A549 (cell line): ENCODE data around the gene NDUFB5. TPM values are rescaled to one million over a fixed set of nuclear protein-coding genes. Genes with fewer than 3 reads are reported as not detected.
A peak's percentile ranks its signal among the peaks of the same experiment; 100 is the strongest.

Experiments used
- ATAC-seq, 2 experiments: fragments of 200-7000 bp in 1 of 2; fragments of >200 bp in 1 of 2; cut with Nextera tagmentation in 1 of 2; cut with Tn5 transposase in 1 of 2; 3 replicates each; pipeline versions ENCODE4 v1.8.0 to v1.9.1; 2018 to 2020; ENCODE audit warnings: mild to moderate bottlenecking in 1 of 2, moderate library complexity in 1 of 2
- CTCF ChIA-PET: fragments of 300-600 bp; sonication (Branson Sonifier 250); formaldehyde crosslinking; extraction: SDS; loops from one replicate; lab custom pipeline; 2021; ENCODE audit warnings: antibody characterized with exemption, inconsistent platforms; lab: Yijun Ruan, JAX
- POLR2A ChIA-PET: fragments of 350-600 bp; formaldehyde crosslinking; extraction: SDS; loops from one replicate; lab custom pipeline; 2021; ENCODE audit warnings: antibody characterized with exemption, inconsistent platforms; lab: Yijun Ruan, JAX
- DNase-seq, 2 experiments: peaks; one replicate each; pipeline versions ENCODE4 v3.0.0 to v3.0.0-alpha.2; 2011 to 2016; ENCODE audit warnings: low read depth in 1 of 2, low spot score in 1 of 2
- FAIRE-seq: peaks from 2 replicates; lab custom pipeline; 2011; peaks lifted over from hg19 to GRCh38; lab: Jason Lieb, UNC
- H3K27ac ChIP-seq, 2 experiments: fragments of >200 bp; sonication (Bioruptor Twin); formaldehyde crosslinking; 3 replicates each; pipeline ENCODE4 v1.5.1; 2016 to 2017
- H3K4me1 ChIP-seq: fragments of >200 bp; sonication (Bioruptor Twin); formaldehyde crosslinking; 3 replicates; pipeline ENCODE4 v1.6.1; 2016
- H3K4me2 ChIP-seq: fragments of >200 bp; sonication (Bioruptor Twin); formaldehyde crosslinking; 3 replicates; pipeline ENCODE4 v1.6.1; 2016
- H3K4me3 ChIP-seq: fragments of >200 bp; sonication (Bioruptor Twin); formaldehyde crosslinking; 3 replicates; pipeline ENCODE4 v1.5.1; 2016
- H3K9me3 ChIP-seq: fragments of >200 bp; sonication (Bioruptor Twin); formaldehyde crosslinking; 3 replicates; pipeline ENCODE4 v1.6.1; 2016
- CBX8 ChIP-seq: fragments of 200-600 bp; sonication (generic); IDR thresholded peaks from 2 replicates; pipeline ENCODE4 v1.6.1; 2016
- CEBPB ChIP-seq, 2 experiments: fragments of >200 bp in 1 of 2; sonication (Bioruptor Twin) in 1 of 2; formaldehyde crosslinking in 1 of 2; IDR thresholded peaks; 2 replicates each; pipeline ENCODE4 v1.6.1; 2012 to 2016
- EHF ChIP-seq: fragments of 250-450 bp; sonication (Bioruptor Pico); IDR thresholded peaks from 2 replicates; pipeline ENCODE4 v1.5.0; 2020; ENCODE audit warnings: mild to moderate bottlenecking
- ESRRA ChIP-seq: fragments of 150-350 bp; IDR thresholded peaks from 2 replicates; pipeline ENCODE4 v1.6.1; 2014; ENCODE audit warnings: mild to moderate bottlenecking, low read length, borderline replicate concordance
- FOSB ChIP-seq: fragments of 250-450 bp; sonication (Bioruptor Pico); IDR thresholded peaks from 2 replicates; pipeline ENCODE4 v1.5.0; 2020; ENCODE audit warnings: mild to moderate bottlenecking, moderate library complexity
- GATA3 ChIP-seq: IDR thresholded peaks from 2 replicates; pipeline ENCODE4 v1.6.1; 2012; ENCODE audit warnings: borderline replicate concordance
- HDAC2 ChIP-seq: fragments of 200-600 bp; sonication (generic); IDR thresholded peaks from 2 replicates; pipeline ENCODE4 v1.6.1; 2016
- JUNB ChIP-seq: fragments of >200 bp; sonication (Bioruptor Twin); formaldehyde crosslinking; IDR thresholded peaks from 2 replicates; pipeline ENCODE4 v1.6.1; 2016
- KDM5A ChIP-seq: fragments of 200-600 bp; sonication (generic); IDR thresholded peaks from 2 replicates; pipeline ENCODE4 v1.6.1; 2016; ENCODE audit warnings: antibody characterized with exemption, mild to moderate bottlenecking
- MYC ChIP-seq: IDR thresholded peaks from 2 replicates; pipeline ENCODE4 v1.6.1; 2012; ENCODE audit warnings: mild to moderate bottlenecking, inconsistent platforms, low read length, improper control_type of control experiment, borderline replicate concordance
- NFE2L2 ChIP-seq: fragments of 150-350 bp; conservative IDR thresholded peaks from 2 replicates; pipeline ENCODE4 v1.6.1; 2014; ENCODE audit warnings: low read length
- POLR2AphosphoS2 ChIP-seq: conservative IDR thresholded peaks from 2 replicates; pipeline ENCODE4 v1.6.1; 2012; ENCODE audit warnings: low read length, improper control_type of control experiment, inconsistent platforms
- RNF2 ChIP-seq: fragments of 200-600 bp; sonication (generic); IDR thresholded peaks from 2 replicates; pipeline ENCODE4 v1.6.1; 2016; ENCODE audit warnings: low read depth, mild to moderate bottlenecking, antibody characterized with exemption, moderate library complexity, borderline replicate concordance
- SREBF2 ChIP-seq: fragments of 450-650 bp; IDR thresholded peaks from 2 replicates; pipeline ENCODE4 v1.6.1; 2014; ENCODE audit warnings: mild to moderate bottlenecking, moderate library complexity
- ZC3H11A ChIP-seq: fragments of 450-650 bp; IDR thresholded peaks from 2 replicates; pipeline ENCODE4 v1.6.1; 2014; ENCODE audit warnings: antibody characterized with exemption, mild to moderate bottlenecking
- ZSCAN20 ChIP-seq: fragments of 250-450 bp; sonication (Bioruptor Pico); IDR thresholded peaks from 2 replicates; pipeline ENCODE4 v1.8.0; 2022; ENCODE audit warnings: mild to moderate bottlenecking, moderate library complexity
- WGBS: methylation state at CpG from one replicate; pipeline ENCODE4 v1.1.6; 2017; ENCODE audit errors: missing lambda C conversion rate; 5-methylcytosine and 5-hydroxymethylcytosine counted together
- polyA plus RNA-seq, 4 experiments: library from polyadenylated mRNA; depleted of rRNA in 3 of 4; stranded (reverse); fragments of >200 nt; fragmentation: RNase III in 1 of 4; extraction: RNeasy Plus Mini Kit Qiagen cat#74134 plus additional on column Dnase treatment in 1 of 4; gene quantifications; 2 replicates in 3 of 4; 3 replicates in 1 of 4; pipeline ENCODE4 v1.2.3, GENCODE V29; 2011 to 2017
- TF ChIP-seq, protein P1 (sequence below): IDR thresholded peaks from 2 replicates; pipeline ENCODE4 v1.6.1; 2012
- TF ChIP-seq, protein P2 (sequence below): fragments of >200 bp; sonication (Bioruptor Twin); formaldehyde crosslinking; IDR thresholded peaks from 3 replicates; pipeline ENCODE4 v1.5.1; 2016
- TF ChIP-seq, protein P3 (sequence below): fragments of 250-450 bp; sonication (Bioruptor Pico); IDR thresholded peaks from 2 replicates; pipeline ENCODE4 v1.5.0; 2021; ENCODE audit warnings: mild to moderate bottlenecking, moderate library complexity, borderline replicate concordance
- TF ChIP-seq, protein P4 (sequence below): fragments of 150-350 bp; IDR thresholded peaks from 2 replicates; pipeline ENCODE4 v1.6.1; 2014; ENCODE audit warnings: low read depth, mild to moderate bottlenecking, low read length
- TF ChIP-seq, protein P5 (sequence below): fragments of 250-450 bp; sonication (Bioruptor Pico); IDR thresholded peaks from 2 replicates; pipeline ENCODE4 v1.5.0; 2020; ENCODE audit warnings: low read depth, mild to moderate bottlenecking, moderate library complexity

Gene NDUFB5
- polyA plus RNA-seq, 2 of the 4 experiments (the other 2 are of a cell fraction): 65.5 to 66.1 TPM

DNA sequence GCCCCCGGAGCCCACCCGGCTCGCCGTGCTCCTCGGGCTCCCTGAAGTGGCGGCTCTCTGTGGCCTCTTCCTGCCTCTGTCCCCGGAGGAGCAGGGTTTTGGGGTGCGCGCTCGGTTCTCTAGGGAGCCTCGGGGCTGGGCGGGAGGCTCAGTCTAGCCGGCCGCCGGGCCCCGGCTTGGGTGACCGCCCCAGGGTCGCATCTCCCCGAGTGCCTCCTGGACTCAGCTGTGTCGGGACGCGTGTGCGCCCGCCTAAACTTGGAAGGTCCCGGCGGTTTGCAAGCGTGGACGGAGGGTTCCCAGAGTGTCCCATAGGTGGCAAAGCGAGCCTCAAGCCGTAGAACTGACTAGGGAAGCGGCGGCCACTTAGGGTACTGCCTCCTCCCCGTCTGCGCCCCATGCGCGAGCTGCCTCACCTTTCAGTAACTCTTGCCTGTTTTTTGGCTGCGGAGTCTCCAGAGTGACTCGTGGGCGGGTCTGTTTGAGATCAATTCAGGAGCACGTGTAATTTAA, 41.3 kb upstream of the NDUFB5 start:
- TF ChIP-seq, protein P1, sequence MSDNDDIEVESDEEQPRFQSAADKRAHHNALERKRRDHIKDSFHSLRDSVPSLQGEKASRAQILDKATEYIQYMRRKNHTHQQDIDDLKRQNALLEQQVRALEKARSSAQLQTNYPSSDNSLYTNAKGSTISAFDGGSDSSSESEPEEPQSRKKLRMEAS: 0 out of 2 replicates have a peak, but pooled peaks have one; percentile 11
- TF ChIP-seq, protein P2, sequence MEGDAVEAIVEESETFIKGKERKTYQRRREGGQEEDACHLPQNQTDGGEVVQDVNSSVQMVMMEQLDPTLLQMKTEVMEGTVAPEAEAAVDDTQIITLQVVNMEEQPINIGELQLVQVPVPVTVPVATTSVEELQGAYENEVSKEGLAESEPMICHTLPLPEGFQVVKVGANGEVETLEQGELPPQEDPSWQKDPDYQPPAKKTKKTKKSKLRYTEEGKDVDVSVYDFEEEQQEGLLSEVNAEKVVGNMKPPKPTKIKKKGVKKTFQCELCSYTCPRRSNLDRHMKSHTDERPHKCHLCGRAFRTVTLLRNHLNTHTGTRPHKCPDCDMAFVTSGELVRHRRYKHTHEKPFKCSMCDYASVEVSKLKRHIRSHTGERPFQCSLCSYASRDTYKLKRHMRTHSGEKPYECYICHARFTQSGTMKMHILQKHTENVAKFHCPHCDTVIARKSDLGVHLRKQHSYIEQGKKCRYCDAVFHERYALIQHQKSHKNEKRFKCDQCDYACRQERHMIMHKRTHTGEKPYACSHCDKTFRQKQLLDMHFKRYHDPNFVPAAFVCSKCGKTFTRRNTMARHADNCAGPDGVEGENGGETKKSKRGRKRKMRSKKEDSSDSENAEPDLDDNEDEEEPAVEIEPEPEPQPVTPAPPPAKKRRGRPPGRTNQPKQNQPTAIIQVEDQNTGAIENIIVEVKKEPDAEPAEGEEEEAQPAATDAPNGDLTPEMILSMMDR: no peak
- no peak for TF ChIP-seq GATA3
- H3K4me3 ChIP-seq: peak overlapping the region; percentile 91
- no peak for FAIRE-seq
- peak; percentile 88 to 91 for ATAC-seq
- DNase-seq: peak; percentile 67 to 80
- peak overlapping the region; percentile 91 to 97 for H3K27ac ChIP-seq
- peaks cover 8% of the 10 kb centered on the region; the same call in 1 of the 3 replicates for H3K4me1 ChIP-seq
- CTCF ChIA-PET: no interaction called here
- H3K4me2 ChIP-seq: peak overlapping the region; percentile 94
- no peaks in the 10 kb centered on the region for H3K9me3 ChIP-seq
- POLR2A ChIA-PET: interaction anchor here (1.2 to 1.3 kb wide), 2 partner anchors 41 to 240 kb away, joined by 3 to 4 read pairs; partner anchors contain the start of genes MRPL47, NDUFB5 and ZNF639
- 0% methylated on average over 11 of the region's 40 CpGs for WGBS

DNA sequence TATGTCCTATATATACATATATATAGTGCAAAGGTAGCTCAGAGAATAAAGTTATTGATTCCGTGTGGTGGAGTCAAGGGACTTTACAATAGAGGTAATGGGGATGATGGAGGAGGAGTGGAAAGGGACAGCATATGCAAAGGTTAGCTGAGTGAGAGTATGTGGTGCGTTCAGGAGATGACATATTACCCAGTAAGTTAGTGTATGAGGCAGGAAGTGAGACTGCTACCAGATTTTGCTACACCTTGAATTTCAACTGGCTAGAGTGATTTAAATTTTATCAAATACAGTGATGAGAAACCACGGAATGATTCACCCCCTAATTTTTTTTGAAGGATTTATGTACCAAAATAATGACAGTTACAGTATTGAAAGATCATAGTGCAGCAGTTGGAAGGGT, 39.1 kb upstream of the NDUFB5 start:
- no peak overlapping the region for H3K4me2 ChIP-seq
- TF ChIP-seq HDAC2 (no peak), ESRRA (no peak), KDM5A (no peak)
- TF ChIP-seq, protein P3, sequence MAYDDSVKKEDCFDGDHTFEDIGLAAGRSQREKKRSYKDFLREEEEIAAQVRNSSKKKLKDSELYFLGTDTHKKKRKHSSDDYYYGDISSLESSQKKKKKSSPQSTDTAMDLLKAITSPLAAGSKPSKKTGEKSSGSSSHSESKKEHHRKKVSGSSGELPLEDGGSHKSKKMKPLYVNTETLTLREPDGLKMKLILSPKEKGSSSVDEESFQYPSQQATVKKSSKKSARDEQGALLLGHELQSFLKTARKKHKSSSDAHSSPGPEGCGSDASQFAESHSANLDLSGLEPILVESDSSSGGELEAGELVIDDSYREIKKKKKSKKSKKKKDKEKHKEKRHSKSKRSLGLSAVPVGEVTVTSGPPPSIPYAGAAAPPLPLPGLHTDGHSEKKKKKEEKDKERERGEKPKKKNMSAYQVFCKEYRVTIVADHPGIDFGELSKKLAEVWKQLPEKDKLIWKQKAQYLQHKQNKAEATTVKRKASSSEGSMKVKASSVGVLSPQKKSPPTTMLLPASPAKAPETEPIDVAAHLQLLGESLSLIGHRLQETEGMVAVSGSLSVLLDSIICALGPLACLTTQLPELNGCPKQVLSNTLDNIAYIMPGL (CRISPR knock-in tag): no peak
- TF ChIP-seq, all 56 proteins: peak for 0
- CTCF ChIA-PET: no interaction called here
- no peak for FAIRE-seq
- Histone ChIP-seq H3K4me1 (peaks cover 8% of the 10 kb centered on the region; the same call in 1 of the 3 replicates), H3K4me3 (no peak overlapping the region), H3K27ac (no peak overlapping the region), H3K9me3 (no peaks in the 10 kb centered on the region)
- POLR2A ChIA-PET: no interaction called here
- 89% methylated on average over 3 of the region's 3 CpGs for WGBS
- no peak for DNase-seq
- ATAC-seq: no peak

DNA sequence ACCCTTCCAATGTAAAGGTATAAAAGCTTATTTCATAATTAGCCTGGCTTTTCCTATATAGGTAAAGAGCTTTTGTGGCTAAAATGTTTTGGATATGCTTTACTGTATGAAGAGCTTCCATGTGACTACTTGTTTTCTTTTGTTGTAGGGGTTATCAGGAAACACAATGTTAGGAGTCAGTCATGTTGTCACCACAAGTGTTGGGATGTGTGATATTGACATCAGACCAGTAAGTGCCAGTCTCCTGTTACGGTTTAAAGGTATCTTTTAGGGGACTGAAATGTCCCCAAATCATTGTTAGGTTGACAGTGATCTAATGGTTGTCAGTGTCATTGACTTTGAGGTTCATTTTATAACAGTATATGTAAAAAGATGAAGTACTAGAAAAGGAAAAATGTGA, 23.6 kb upstream of the NDUFB5 start:
- WGBS: 95% methylated on average over 1 of the region's 1 CpG
- DNase-seq (no peak), ATAC-seq (no peak), FAIRE-seq (no peak)
- POLR2A ChIA-PET: interaction anchor here (0.7 kb wide), 1 partner anchor 24 kb away, joined by 3 read pairs; the partner anchor contains the start of gene NDUFB5
- CTCF ChIA-PET: no interaction called here
- H3K4me3 ChIP-seq: no peak overlapping the region
- TF ChIP-seq ZSCAN20 (no peak), MYC (no peak), FOSB (CRISPR knock-in tag) (no peak), EHF (CRISPR knock-in tag) (no peak)
- TF ChIP-seq, protein P4, sequence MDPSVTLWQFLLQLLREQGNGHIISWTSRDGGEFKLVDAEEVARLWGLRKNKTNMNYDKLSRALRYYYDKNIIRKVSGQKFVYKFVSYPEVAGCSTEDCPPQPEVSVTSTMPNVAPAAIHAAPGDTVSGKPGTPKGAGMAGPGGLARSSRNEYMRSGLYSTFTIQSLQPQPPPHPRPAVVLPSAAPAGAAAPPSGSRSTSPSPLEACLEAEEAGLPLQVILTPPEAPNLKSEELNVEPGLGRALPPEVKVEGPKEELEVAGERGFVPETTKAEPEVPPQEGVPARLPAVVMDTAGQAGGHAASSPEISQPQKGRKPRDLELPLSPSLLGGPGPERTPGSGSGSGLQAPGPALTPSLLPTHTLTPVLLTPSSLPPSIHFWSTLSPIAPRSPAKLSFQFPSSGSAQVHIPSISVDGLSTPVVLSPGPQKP: no peak
- H3K9me3 ChIP-seq: no peaks in the 10 kb centered on the region
- H3K4me1 ChIP-seq: no peaks in the 10 kb centered on the region
- no peak overlapping the region for H3K27ac ChIP-seq
- H3K4me2 ChIP-seq: no peak overlapping the region

DNA sequence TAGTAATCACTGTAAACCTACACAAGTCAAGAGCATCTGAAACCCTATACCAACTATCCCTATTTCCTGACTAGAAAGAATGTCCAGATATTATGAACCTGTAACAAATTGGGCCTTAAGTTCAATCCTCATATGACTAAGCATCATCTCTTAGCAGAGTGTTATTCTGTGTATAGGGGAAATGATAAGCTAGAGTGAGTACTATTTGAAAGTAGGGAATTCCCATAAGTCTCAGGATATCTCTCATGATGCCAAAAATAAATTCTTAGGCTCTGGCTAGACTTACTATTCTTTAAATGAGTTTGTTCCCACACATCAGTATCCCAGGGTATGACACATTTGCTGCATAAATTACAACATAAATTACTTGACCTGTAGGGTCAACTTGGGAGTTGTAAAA, 15.5 kb upstream of the NDUFB5 start:
- no peak overlapping the region for H3K4me2 ChIP-seq
- no peak overlapping the region for H3K27ac ChIP-seq
- FAIRE-seq (no peak), DNase-seq (no peak), ATAC-seq (no peak)
- no peak overlapping the region for H3K4me3 ChIP-seq
- POLR2A ChIA-PET: interaction anchor here (0.6 kb wide), 1 partner anchor 60 kb away, joined by 9 read pairs; no protein-coding TSS in a partner anchor
- H3K4me1 ChIP-seq: no peaks in the 10 kb centered on the region
- H3K9me3 ChIP-seq: no peaks in the 10 kb centered on the region
- CTCF ChIA-PET: interaction anchor here (0.6 kb wide), 2 partner anchors 36 to 340 kb away, joined by 3 read pairs; no protein-coding TSS in a partner anchor
- TF ChIP-seq CEBPB (IDR thresholded peaks at IDR 0.05): no peak
- TF ChIP-seq POLR2AphosphoS2: no peak
- no peak for TF ChIP-seq RNF2
- no peak for TF ChIP-seq SREBF2
- TF ChIP-seq NFE2L2: no peak
- no peak for TF ChIP-seq CBX8
- TF ChIP-seq JUNB: no peak
- no peak for TF ChIP-seq ZC3H11A
- TF ChIP-seq, protein P5, sequence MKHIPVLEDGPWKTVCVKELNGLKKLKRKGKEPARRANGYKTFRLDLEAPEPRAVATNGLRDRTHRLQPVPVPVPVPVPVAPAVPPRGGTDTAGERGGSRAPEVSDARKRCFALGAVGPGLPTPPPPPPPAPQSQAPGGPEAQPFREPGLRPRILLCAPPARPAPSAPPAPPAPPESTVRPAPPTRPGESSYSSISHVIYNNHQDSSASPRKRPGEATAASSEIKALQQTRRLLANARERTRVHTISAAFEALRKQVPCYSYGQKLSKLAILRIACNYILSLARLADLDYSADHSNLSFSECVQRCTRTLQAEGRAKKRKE (CRISPR knock-in tag): no peak
- TF ChIP-seq, protein P3 (CRISPR knock-in tag): no peak
- TF ChIP-seq ZSCAN20: no peak
- TF ChIP-seq FOSB (CRISPR knock-in tag): no peak
